Skeletal muscle tissue (tissue), 4 donors: ENCODE data around the gene PORCN. TPM values are rescaled to one million over a fixed set of nuclear protein-coding genes. Genes with fewer than 3 reads are reported as not detected.
A peak's percentile ranks its signal among the peaks of the same experiment; 100 is the strongest.
"Not testable (repeated sequence)": the region's sequence is repeated elsewhere in the genome, so short reads cannot be mapped to it uniquely, and the experiment has no call there.

Source experiments
- H3K27ac ChIP-seq: one replicate; pipeline ENCODE4 v1.7.0; 2013; ENCODE audit warnings: mild to moderate bottlenecking, low read depth, low read length, inconsistent platforms
- H3K27me3 ChIP-seq, 3 donors: one replicate each; pipeline ENCODE4 v1.7.0; 2013; ENCODE audit warnings: low read length in 3 of 3; ENCODE audit not compliant: control insufficient read depth in 3 of 3, insufficient read depth in 3 of 3
- H3K36me3 ChIP-seq, 3 donors: one replicate each; pipeline ENCODE4 v1.7.0; 2013; ENCODE audit warnings: low read length in 3 of 3; ENCODE audit not compliant: control insufficient read depth in 3 of 3, insufficient read depth in 3 of 3
- H3K4me1 ChIP-seq, 3 donors: one replicate each; pipeline ENCODE4 v1.7.0; 2013; ENCODE audit warnings: low read length in 3 of 3, mild to moderate bottlenecking in 3 of 3; ENCODE audit not compliant: control insufficient read depth in 3 of 3, insufficient read depth in 3 of 3
- H3K4me3 ChIP-seq, 3 donors: one replicate each; pipeline ENCODE4 v1.7.0; 2013; ENCODE audit warnings: low read length in 3 of 3
- H3K9ac ChIP-seq, 3 donors: one replicate each; pipeline ENCODE4 v1.7.0; 2013; ENCODE audit warnings: low read length in 3 of 3, mild to moderate bottlenecking in 3 of 3, moderate library complexity in 2 of 3, low read depth in 1 of 3
- H3K9me3 ChIP-seq, 3 donors: one replicate each; pipeline ENCODE4 v1.7.0; 2013; ENCODE audit warnings: low read length in 3 of 3; ENCODE audit not compliant: control insufficient read depth in 3 of 3
- total RNA-seq: library from RNA; depleted of rRNA; stranded (reverse); fragments of >200 nt; gene quantifications from one replicate; pipeline ENCODE4 v1.2.3, GENCODE V29; 2014
- donor health status: Osteomylitis.

The PORCN gene
- total RNA-seq, 1 donor from 2014 or later = 1.0 TPM

DNA sequence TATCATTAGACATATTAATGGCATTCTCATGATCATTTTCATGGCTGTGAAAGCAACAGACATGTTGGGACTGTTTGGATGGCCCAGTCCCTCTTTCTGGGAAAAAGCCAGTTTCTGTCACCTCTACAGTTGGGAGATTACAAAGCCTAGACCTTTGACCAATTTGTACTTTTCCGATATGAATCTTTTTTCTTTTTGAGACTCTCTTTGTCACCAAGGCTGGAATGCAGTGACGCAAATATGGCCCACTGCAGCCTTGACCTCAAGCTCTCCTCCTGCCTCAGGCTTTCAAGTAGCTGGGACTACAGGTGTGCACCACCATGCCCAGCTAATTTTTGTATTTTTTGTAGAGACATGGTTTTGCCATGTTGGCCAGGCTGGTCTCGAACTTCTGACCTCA, 40.1 kb downstream of the PORCN start:
- no peaks in the 10 kb centered on the region for H3K4me1 ChIP-seq
- no peaks in the 10 kb centered on the region for H3K9me3 ChIP-seq
- no peaks in the 10 kb centered on the region for H3K27me3 ChIP-seq
- H3K9ac ChIP-seq = peak overlapping the region in 1 of 3 donors; percentile 51
- H3K27ac ChIP-seq = no peak overlapping the region
- peaks cover 0 to 7% (median 6%) of the 10 kb centered on the region in 3 donors for H3K36me3 ChIP-seq
- H3K4me3 ChIP-seq = no peak overlapping the region

DNA sequence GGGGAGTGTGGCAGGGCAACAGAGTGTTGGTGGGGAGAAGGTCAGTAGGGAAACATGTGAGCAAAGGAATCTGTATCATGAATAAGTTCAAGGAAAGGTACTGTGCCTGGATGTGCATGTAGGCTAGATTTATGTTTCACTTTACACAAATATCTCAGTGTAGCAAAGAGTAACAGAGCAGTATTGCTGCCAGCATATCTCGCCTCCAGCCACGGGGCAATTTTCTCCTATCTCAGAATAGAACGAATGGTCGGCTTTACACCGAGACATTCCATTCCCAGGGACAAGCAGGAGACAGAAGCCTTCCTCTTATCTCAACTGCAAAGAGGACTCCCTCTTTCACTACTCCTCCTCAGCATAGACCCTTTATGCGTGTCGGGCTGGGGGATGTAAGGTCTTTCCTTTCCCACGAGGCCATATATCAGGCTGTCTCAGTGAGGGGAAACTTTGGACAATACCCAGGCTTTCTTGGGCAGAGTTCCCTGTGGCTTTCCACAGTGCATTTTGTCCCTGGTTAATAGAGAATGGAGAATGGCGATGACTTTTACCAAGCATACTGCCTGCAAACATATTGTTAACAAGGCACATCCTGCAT, 47.0 kb downstream of the PORCN start:
- not testable (repeated sequence) for H3K27ac ChIP-seq, H3K4me1 ChIP-seq, H3K4me3 ChIP-seq, H3K9ac ChIP-seq, H3K27me3 ChIP-seq, H3K9me3 ChIP-seq
- H3K36me3 ChIP-seq = peaks cover 6 to 14% (median 13%) of the 10 kb centered on the region in 3 donors

DNA sequence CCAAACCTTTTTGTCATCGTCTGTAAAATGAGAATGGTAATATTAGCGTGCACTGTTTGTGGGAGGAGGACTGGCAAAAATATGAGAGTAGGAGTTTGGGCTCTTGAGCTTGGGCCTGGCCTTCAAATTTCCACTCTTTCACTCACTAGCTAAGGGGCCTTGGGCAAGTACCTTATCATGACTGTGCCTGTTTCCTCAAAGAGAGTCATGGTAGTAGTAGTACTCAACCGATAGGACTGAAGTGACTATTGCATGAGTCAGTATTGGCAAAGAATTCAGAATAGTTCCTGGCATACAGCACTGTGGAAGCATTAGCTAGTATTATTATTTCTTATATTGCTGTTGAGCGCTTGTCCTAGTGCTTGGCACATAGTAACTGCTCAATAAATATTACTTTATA, 49.5 kb downstream of the PORCN start:
- Histone ChIP-seq H3K4me3 (no peak overlapping the region), H3K27ac (no peak overlapping the region), H3K9ac (no peak overlapping the region), H3K36me3 (peaks cover 6 to 22% (median 17%) of the 10 kb centered on the region in 3 donors), H3K9me3 (no peaks in the 10 kb centered on the region), H3K27me3 (no peaks in the 10 kb centered on the region), H3K4me1 (no peaks in the 10 kb centered on the region)

DNA sequence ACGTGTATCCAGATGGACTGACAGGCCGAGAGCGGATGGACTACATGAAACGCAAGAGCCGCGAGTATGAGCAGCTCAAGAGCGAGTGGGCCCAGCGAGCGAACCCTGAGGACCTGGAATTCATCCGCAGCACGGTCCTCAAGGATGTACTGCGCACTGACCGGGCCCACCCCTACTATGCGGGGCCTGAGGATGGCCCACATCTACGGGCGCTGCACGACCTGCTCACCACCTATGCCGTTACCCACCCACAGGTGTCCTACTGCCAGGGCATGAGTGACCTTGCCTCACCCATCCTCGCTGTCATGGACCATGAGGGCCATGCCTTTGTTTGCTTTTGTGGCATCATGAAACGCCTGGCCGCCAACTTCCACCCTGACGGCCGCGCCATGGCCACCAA, 50.8 kb downstream of the PORCN start:
- Histone ChIP-seq H3K36me3 (peaks cover 6 to 22% (median 19%) of the 10 kb centered on the region in 3 donors), H3K4me1 (no peaks in the 10 kb centered on the region), H3K27me3 (no peaks in the 10 kb centered on the region), H3K9me3 (no peaks in the 10 kb centered on the region), H3K27ac (no peak overlapping the region), H3K9ac (no peak overlapping the region), H3K4me3 (no peak overlapping the region)

DNA sequence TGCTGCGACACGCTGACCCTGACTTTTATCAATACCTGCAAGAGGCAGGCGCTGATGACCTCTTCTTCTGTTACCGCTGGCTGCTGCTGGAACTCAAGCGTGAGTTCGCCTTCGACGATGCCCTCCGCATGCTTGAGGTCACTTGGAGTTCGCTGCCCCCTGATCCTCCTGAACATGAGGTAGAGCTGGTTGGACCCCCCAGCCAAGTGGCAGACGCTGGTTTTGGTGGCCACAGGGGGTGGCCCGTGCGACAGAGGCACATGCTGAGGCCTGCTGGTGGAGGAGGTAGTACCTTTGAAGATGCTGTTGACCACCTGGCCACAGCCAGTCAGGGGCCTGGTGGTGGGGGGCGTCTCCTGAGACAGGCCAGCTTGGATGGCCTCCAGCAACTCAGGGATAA, 51.3 kb downstream of the PORCN start:
- Histone ChIP-seq H3K9me3 (no peaks in the 10 kb centered on the region), H3K27me3 (no peaks in the 10 kb centered on the region), H3K9ac (no peak overlapping the region), H3K4me1 (no peaks in the 10 kb centered on the region), H3K36me3 (peaks cover 4 to 22% (median 19%) of the 10 kb centered on the region in 3 donors), H3K27ac (no peak overlapping the region), H3K4me3 (no peak overlapping the region)

DNA sequence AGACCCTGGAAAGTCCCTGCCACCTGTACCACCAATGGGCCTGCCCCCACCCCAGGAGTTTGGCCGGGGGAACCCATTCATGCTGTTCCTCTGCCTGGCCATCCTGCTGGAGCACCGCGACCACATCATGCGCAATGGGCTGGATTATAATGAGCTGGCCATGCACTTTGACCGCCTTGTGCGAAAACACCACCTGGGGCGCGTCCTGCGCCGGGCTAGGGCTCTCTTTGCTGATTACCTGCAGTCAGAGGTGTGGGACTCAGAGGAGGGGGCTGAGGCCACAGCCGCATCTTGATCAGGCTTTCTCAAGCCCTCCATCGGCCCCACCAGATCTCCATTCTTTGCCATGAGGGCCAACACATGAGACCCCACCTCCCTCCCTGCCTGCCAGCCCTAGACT, 51.9 kb downstream of the PORCN start:
- Histone ChIP-seq H3K9me3 (no peaks in the 10 kb centered on the region), H3K27me3 (no peaks in the 10 kb centered on the region), H3K4me3 (no peak overlapping the region), H3K9ac (no peak overlapping the region), H3K27ac (no peak overlapping the region), H3K36me3 (peaks cover 4 to 22% (median 19%) of the 10 kb centered on the region in 3 donors), H3K4me1 (no peaks in the 10 kb centered on the region)

DNA sequence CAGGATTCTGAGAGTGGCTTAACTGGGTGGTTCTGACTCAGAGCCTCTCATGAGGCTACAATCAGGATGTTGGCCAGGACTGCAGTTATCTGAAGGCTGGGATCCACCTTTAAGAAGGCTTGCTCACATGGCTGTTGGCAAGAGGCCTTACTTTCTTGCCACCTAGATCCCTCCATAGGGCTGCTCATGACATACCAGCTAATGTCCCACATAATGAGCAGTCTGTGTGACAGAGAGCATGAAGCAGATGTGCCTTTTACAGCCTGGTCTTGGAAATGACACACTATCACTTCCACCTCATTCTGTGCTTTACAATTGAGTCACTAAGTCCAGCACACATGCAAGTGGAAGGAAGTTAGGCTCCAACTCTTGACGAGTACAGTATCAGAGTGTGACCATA, 61.2 kb downstream of the PORCN start:
- H3K9me3 ChIP-seq = no peaks in the 10 kb centered on the region
- H3K27ac ChIP-seq = no peak overlapping the region
- no peak overlapping the region for H3K9ac ChIP-seq
- no peaks in the 10 kb centered on the region for H3K36me3 ChIP-seq
- peaks cover 0 to 2% (median under 1%) of the 10 kb centered on the region in 3 donors for H3K4me1 ChIP-seq
- H3K4me3 ChIP-seq = no peak overlapping the region
- no peaks in the 10 kb centered on the region for H3K27me3 ChIP-seq

Other genes with a start within 250 kb of the PORCN start
- gene SSX3, start 152.3 kb upstream of the PORCN start, total RNA-seq = not detected
- not detected for gene SSX4, start 125.5 kb upstream of the PORCN start, total RNA-seq
- not detected for gene SSX4B, start 97.0 kb upstream of the PORCN start, total RNA-seq
- 6.3 TPM for gene SLC38A5, start 38.7 kb upstream of the PORCN start, total RNA-seq
- 20.9 TPM for gene FTSJ1, start 32.8 kb upstream of the PORCN start, total RNA-seq
- gene EBP, start 12.8 kb downstream of the PORCN start, total RNA-seq = 21.4 TPM
- gene TBC1D25, start 30.7 kb downstream of the PORCN start, total RNA-seq = 2.1 TPM
- gene RBM3, start 65.5 kb downstream of the PORCN start, total RNA-seq = 196 TPM
- 50.6 TPM for gene WDR13, start 88.5 kb downstream of the PORCN start, total RNA-seq
- gene WAS, start 174.8 kb downstream of the PORCN start, total RNA-seq = 1.0 TPM
- gene SUV39H1, start 187.7 kb downstream of the PORCN start, total RNA-seq = 2.6 TPM